DOHH2 (cell line): ENCODE data around the gene ACTL6B.

ENCODE experiments used
- EZH2phosphoT487 ChIP-seq: fragments of 200-600 bp; sonication (generic); IDR thresholded peaks from 2 replicates; pipeline ENCODE4 v1.6.1; 2017; ENCODE audit warnings: borderline replicate concordance, mild to moderate bottlenecking, antibody characterized with exemption, low read length, moderate library complexity, mixed read lengths
- TF ChIP-seq, protein P1 (sequence below): fragments of 200-600 bp; sonication (generic); IDR thresholded peaks from one replicate; pipeline ENCODE4 v1.5.1; 2014; ENCODE audit warnings: antibody characterized with exemption, mild to moderate bottlenecking, low read depth, low read length; ENCODE audit not compliant: poor library complexity, severe bottlenecking

DNA sequence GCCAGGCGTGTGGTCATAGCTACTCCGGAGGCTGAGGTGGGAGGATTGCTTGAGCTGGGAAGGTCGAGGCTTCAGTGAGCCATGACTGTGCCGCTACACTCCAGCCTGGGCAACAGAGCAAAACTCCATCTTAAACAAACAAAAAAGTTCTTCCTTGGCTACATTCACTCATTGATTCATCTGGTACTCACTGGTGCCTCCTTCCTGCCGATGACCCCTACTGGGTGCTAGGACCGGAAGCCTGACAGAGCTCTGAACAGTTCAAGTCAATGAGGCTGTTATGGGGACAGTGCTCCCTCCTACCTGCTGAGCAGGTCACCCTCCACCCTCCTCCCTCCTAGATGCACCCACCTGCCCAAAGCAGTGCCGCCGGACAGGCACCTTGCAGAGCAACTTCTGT is 49.1 kb downstream of the ACTL6B start:
- TF ChIP-seq, protein P1, sequence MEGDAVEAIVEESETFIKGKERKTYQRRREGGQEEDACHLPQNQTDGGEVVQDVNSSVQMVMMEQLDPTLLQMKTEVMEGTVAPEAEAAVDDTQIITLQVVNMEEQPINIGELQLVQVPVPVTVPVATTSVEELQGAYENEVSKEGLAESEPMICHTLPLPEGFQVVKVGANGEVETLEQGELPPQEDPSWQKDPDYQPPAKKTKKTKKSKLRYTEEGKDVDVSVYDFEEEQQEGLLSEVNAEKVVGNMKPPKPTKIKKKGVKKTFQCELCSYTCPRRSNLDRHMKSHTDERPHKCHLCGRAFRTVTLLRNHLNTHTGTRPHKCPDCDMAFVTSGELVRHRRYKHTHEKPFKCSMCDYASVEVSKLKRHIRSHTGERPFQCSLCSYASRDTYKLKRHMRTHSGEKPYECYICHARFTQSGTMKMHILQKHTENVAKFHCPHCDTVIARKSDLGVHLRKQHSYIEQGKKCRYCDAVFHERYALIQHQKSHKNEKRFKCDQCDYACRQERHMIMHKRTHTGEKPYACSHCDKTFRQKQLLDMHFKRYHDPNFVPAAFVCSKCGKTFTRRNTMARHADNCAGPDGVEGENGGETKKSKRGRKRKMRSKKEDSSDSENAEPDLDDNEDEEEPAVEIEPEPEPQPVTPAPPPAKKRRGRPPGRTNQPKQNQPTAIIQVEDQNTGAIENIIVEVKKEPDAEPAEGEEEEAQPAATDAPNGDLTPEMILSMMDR = no peak
- no peak for TF ChIP-seq EZH2phosphoT487
